Measurements from ENCODE around the gene ZNF513.
"Not testable (repeated sequence)": the region's sequence is repeated elsewhere in the genome, so short reads cannot be mapped to it uniquely, and the experiment has no call there.

ZNF513 gene

DNA sequence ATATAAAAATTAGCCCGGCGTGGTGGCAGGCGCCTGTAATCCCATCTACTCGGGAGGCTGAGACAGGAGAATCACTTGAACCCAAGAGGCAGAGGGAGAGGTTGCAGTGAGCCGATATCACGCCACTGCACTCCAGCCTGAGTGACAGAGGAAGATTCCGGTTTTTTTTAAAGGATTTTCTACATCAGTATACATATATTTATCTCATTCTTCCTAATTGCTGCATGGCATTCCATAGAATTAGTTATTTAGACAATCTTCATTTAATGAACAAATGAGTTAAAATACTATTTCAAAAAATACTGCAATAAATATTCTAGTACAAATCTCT is 26.0 kb downstream of the ZNF513 start:
- DNase-seq: no peak

DNA sequence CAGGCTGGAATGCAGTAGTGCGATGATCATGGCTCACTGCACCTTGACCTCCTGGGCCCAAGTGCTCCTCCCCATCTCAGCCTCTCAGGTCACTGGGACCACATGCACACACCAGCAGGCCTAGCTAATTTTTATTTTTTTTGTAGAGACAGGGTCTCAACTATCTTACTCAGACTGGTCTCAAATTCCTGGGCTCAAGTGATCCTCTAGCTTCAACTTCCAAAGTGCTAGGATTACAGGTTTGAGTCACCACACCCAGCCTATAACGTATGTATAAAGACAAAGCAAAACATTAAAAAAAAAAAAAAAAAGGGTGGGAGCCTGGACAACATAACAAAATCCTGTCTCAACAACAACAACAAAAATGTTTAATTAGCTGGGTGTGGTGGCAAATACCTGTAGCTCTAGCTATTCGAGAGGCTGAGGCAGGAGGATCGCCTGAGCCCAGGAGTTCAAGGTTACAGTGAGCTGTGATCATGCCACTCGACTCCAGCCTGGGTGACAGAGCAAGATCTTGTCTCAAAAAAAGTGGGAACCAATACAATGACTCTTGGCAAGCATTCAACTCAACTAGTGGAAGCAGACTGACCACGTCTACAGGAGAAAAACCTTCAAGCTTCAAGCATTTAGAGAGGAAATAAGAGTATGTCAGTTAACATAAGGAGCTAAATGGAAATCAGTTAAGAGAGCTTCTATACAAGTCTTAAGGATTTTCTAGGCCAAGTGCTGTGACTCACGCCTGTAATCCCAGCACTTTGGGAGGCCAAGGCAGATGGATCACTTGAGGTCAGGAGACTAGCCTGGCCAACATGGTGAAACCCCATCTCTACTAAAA is 26.6 kb downstream of the ZNF513 start:
- DNase-seq: no peak

DNA sequence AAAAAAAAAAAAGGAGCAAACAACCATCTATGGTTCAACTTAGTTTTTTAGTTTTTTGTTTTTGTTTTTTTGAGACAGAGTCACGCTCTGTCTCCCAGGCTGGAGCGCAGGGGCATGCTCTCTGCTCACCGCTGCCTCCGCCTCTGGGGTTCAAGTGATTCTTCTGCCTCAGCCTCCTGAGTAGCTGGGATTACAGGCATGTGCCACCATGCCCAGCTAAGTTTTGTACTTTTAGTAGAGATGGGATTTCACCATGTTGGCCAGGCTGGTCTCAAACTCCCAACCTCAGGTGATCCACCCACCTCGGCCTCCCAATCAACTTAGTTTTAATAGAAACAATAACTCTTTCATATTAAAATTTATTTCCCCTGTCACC is 27.2 kb downstream of the ZNF513 start:
- DNase-seq: not testable (repeated sequence)

GRCh38 chr2:27351802-27352598 is 28.5 kb downstream of the ZNF513 start:
- DNase-seq: peak; percentile 45

DNA sequence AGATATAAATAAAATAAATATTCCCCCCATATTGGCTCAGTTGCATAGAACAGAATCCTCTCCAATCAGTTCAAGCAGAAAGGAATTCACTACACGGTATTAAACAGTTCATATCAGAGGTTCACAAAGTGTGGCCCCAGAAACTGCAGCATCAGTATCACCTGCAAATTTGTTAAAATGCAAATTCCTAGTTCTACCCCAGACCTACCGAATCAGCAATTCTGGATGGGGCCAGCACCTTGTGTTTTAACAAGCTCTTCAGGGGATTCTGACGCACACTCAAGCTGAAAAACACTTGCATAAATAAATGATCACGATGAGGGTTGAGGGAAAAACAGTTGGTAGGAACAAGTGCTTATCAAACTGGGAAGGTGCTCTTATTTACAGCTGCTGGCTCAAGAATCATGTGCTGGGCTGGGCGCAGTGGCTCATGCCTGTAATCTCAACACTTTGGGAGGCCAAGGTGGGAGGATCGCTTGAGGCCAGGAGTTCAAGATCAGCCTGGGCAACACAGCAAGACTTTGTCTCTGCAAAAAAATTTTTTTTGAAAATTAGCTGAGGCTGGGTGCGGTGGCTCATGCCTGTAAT is 30.3 kb downstream of the ZNF513 start:
- DNase-seq: no peak

- DNase-seq: no peak
Measured at GRCh38 chr2:27347641-27348040, 32.9 kb downstream of the ZNF513 start.

DNA sequence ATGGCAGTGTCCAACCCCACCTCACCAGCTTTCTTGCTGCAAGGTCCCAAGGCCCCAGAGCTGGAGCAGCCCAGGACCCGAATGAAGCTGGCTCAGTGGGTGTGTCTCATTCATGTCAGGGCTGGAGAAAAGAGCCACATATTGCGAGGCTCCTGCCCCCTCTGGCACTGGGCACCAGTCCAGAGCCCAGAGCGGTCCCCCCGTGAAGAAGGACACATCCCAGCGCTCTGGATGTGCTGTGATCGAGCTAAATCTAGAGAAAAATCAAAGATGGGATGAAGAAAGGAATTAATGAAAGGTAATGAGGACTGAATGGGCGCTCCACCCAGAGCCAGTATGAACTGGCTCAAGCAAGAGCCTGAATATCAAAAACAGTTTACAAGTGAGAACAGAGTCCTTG is 44.4 kb downstream of the ZNF513 start:
- DNase-seq: no peak

DNA sequence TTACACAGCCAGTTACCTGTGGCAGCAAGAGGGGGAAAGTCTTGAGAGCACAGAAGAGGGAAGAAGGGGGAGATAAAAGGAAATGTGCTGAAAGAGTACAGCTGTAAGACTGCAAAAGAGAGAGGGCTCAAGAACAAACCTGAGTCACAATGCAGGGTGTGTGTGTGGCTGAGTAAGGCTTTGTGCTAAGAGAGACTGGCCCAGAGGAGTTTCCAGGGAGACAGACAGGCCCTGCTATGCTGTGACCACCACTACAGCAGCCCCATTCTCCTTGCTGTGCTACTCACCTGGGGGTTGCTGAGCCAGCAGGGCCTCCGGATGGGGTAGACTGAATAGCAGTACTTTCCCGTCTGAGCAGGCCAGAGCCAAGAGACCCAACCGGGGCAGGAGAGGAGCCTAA is 45.2 kb downstream of the ZNF513 start:
- DNase-seq: no peak
